Endothelial cell (in vitro differentiated cells): ENCODE measurements around the gene HMCN2. TPM values are rescaled to one million over a fixed set of nuclear protein-coding genes. Genes with fewer than 3 reads are reported as not detected.

ENCODE experiments used
- DNase-seq: peaks from one replicate; pipeline ENCODE4 v3.0.0; 2021; ENCODE audit warnings: low spot score
- H3K27ac Mint-ChIP-seq: one replicate; pipeline ENCODE4 v1.8.0; 2021; ENCODE audit warnings: mixed read lengths, inconsistent platforms; ENCODE audit not compliant: unreplicated experiment
- H3K27me3 Mint-ChIP-seq: one replicate; pipeline ENCODE4 v1.8.0; 2021; ENCODE audit warnings: mild to moderate bottlenecking, moderate library complexity, mixed read lengths, inconsistent platforms; ENCODE audit not compliant: unreplicated experiment
- H3K36me3 Mint-ChIP-seq: one replicate; pipeline ENCODE4 v1.8.0; 2021; ENCODE audit warnings: mild to moderate bottlenecking, low read depth, mixed read lengths, inconsistent platforms; ENCODE audit not compliant: unreplicated experiment
- H3K4me1 Mint-ChIP-seq: one replicate; pipeline ENCODE4 v1.8.0; 2021; ENCODE audit warnings: mild to moderate bottlenecking, mixed read lengths, inconsistent platforms; ENCODE audit not compliant: unreplicated experiment
- H3K4me3 Mint-ChIP-seq: one replicate; pipeline ENCODE4 v1.8.0; 2021; ENCODE audit warnings: mild to moderate bottlenecking, mixed read lengths, inconsistent platforms; ENCODE audit not compliant: unreplicated experiment
- H3K9me3 Mint-ChIP-seq: one replicate; pipeline ENCODE4 v1.8.0; 2021; ENCODE audit warnings: mixed read lengths, inconsistent platforms; ENCODE audit not compliant: unreplicated experiment
- total RNA-seq: library from RNA; stranded (reverse); fragmentation: NEBNext Ultra II Directional; extraction: Animal tissue kit (Norgen Biotek cat#: 25700); gene quantifications from one replicate; pipeline ENCODE4 v1.2.1, GENCODE V29; 2021; ENCODE audit not compliant: unreplicated experiment
- TF ChIP-seq, protein P1 (sequence below): fragments of 200-600 bp; sonication (generic); IDR thresholded peaks from one replicate; pipeline ENCODE4 v1.5.0; 2021; ENCODE audit warnings: antibody characterized with exemption; ENCODE audit not compliant: unreplicated experiment

The HMCN2 gene
- total RNA-seq, 1 donor from 2014 or later = 29.6 TPM

DNA sequence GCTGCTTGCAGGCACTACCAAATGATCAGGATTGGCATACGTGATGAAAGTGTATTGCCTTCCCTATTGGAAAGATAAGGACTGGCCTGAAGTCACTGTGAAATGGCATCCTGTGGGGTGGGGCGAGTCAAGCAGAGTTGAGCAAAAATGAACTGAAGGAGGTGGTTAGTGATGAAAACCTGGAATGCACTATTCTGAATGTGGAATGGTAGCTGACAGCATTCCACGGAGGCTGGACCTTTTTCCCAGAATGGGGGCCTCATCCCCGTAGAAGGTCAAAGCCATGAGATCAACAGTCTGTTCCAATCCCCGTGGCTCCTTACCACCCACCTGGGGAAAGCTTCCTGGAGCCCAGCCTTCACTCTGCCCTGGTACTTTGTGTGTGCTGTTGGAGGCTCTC lies 216.9 kb downstream of the HMCN2 start:
- Mint-ChIP-seq H3K36me3 (no peaks in the 10 kb centered on the region), H3K4me1 (no peaks in the 10 kb centered on the region), H3K9me3 (no peaks in the 10 kb centered on the region), H3K27ac (no peak overlapping the region), H3K4me3 (no peak overlapping the region), H3K27me3 (peaks cover 5% of the 10 kb centered on the region)
- no peak for DNase-seq
- TF ChIP-seq, protein P1, sequence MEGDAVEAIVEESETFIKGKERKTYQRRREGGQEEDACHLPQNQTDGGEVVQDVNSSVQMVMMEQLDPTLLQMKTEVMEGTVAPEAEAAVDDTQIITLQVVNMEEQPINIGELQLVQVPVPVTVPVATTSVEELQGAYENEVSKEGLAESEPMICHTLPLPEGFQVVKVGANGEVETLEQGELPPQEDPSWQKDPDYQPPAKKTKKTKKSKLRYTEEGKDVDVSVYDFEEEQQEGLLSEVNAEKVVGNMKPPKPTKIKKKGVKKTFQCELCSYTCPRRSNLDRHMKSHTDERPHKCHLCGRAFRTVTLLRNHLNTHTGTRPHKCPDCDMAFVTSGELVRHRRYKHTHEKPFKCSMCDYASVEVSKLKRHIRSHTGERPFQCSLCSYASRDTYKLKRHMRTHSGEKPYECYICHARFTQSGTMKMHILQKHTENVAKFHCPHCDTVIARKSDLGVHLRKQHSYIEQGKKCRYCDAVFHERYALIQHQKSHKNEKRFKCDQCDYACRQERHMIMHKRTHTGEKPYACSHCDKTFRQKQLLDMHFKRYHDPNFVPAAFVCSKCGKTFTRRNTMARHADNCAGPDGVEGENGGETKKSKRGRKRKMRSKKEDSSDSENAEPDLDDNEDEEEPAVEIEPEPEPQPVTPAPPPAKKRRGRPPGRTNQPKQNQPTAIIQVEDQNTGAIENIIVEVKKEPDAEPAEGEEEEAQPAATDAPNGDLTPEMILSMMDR = no peak

DNA sequence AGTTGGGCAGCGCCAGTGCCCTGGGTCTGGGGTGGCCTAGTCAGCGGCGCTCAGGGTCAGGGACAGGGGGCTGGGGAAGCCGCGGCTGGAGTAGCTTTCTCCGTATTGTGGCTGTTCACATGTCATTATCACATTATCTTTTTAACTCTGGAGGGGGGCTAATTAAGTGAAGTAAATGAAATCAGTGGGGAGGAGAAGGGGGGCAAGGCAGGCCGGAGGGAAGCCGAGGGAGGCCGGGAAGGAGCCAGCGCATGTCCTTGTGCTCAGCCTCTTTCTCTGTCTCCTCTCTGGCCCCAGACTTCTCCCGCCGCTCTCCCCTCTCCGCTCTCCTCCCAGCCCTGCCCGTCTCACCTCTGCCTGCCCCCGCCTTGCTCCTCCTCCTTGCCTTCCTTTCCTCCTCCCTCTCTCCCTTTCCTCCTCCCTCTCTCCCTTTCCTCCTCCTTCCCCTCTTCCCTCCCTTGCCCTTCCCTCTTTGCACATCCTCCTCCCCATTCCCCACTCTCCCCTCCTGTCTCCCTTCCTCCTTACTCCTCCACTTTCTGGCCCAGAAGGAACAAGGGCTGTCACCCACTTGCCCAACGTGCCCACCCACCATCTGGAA lies 217.9 kb downstream of the HMCN2 start:
- no peak overlapping the region for H3K27ac Mint-ChIP-seq
- H3K27me3 Mint-ChIP-seq = peaks cover 5% of the 10 kb centered on the region
- no peaks in the 10 kb centered on the region for H3K4me1 Mint-ChIP-seq
- no peaks in the 10 kb centered on the region for H3K36me3 Mint-ChIP-seq
- no peak for DNase-seq
- no peak overlapping the region for H3K4me3 Mint-ChIP-seq
- no peaks in the 10 kb centered on the region for H3K9me3 Mint-ChIP-seq
- TF ChIP-seq, protein P1 = no peak

Other genes with a start within 250 kb of the HMCN2 start
- gene FNBP1, start 222.6 kb upstream of the HMCN2 start, total RNA-seq = 119 TPM
- 63.5 TPM for gene GPR107, start 211.9 kb upstream of the HMCN2 start, total RNA-seq
- gene NCS1, start 93.4 kb upstream of the HMCN2 start, total RNA-seq = 20.1 TPM
- 3.1 TPM for gene ASS1, start 179.2 kb downstream of the HMCN2 start, total RNA-seq